Myocyte (in vitro differentiated cells): ENCODE data around the gene ZBTB40. TPM values are rescaled to one million over a fixed set of nuclear protein-coding genes. Genes with fewer than 3 reads are reported as not detected.

ENCODE experiments used
- DNase-seq: peaks from one replicate; pipeline ENCODE4 v3.0.0-alpha.2; 2012; ENCODE audit warnings: low read depth
- total RNA-seq: library from RNA; depleted of rRNA; stranded (reverse); fragments of >200 nt; gene quantifications from 2 replicates; pipeline ENCODE4 v1.2.3, GENCODE V29; 2014

The ZBTB40 gene
- total RNA-seq, 1 donor from 2014 or later, result 19.9 TPM

GRCh38 chr1:22527555-22528296 lies 76.1 kb downstream of the ZBTB40 start:
- peak; percentile 14 for DNase-seq

- no peak for DNase-seq
These were observed 76.8 kb downstream of the ZBTB40 start for GRCh38 chr1:22528451-22528850.

GRCh38 chr1:22529901-22530621 lies 78.4 kb downstream of the ZBTB40 start:
- DNase-seq, result peak; percentile 16

- DNase-seq, result peak; percentile 14
These were observed 79.1 kb downstream of the ZBTB40 start for GRCh38 chr1:22530715-22531114.

GRCh38 chr1:22531251-22531650 lies 79.6 kb downstream of the ZBTB40 start:
- no peak for DNase-seq

GRCh38 chr1:22533244-22533895 lies 81.7 kb downstream of the ZBTB40 start:
- no peak for DNase-seq

GRCh38 chr1:22534951-22535350 lies 83.3 kb downstream of the ZBTB40 start:
- DNase-seq, result no peak

GRCh38 chr1:22535399-22535798 lies 83.7 kb downstream of the ZBTB40 start:
- DNase-seq, result no peak

- DNase-seq, result peak; percentile 24
These were observed 84.9 kb downstream of the ZBTB40 start for GRCh38 chr1:22536506-22536905.

GRCh38 chr1:22537441-22538139 lies 85.9 kb downstream of the ZBTB40 start:
- DNase-seq, result no peak

- DNase-seq, result no peak
These were observed 88.0 kb downstream of the ZBTB40 start for GRCh38 chr1:22539510-22540118.

GRCh38 chr1:22540337-22540736 lies 88.7 kb downstream of the ZBTB40 start:
- no peak for DNase-seq

- no peak for DNase-seq
These were observed 91.2 kb downstream of the ZBTB40 start for GRCh38 chr1:22542886-22543285.

- no peak for DNase-seq
These were observed 92.0 kb downstream of the ZBTB40 start for GRCh38 chr1:22543679-22544078.

GRCh38 chr1:22544606-22545005 lies 93.0 kb downstream of the ZBTB40 start:
- DNase-seq, result no peak

GRCh38 chr1:22545141-22545540 lies 93.5 kb downstream of the ZBTB40 start:
- no peak for DNase-seq

- DNase-seq, result no peak
These were observed 95.7 kb downstream of the ZBTB40 start for GRCh38 chr1:22547186-22547817.

GRCh38 chr1:22547818-22548462 lies 96.3 kb downstream of the ZBTB40 start:
- DNase-seq, result no peak

- DNase-seq, result no peak
These were observed 98.4 kb downstream of the ZBTB40 start for GRCh38 chr1:22550021-22550420.

GRCh38 chr1:22551591-22551990 lies 99.9 kb downstream of the ZBTB40 start:
- DNase-seq, result no peak
